Cardiac muscle cell (in vitro differentiated cells and primary cell): ENCODE data around the gene ATP5F1D. TPM values are rescaled to one million over a fixed set of nuclear protein-coding genes. Genes with fewer than 3 reads are reported as not detected.
A peak's percentile ranks its signal among the peaks of the same experiment; 100 is the strongest.

ENCODE experiments used
- DNase-seq, 2 donors: peaks; one replicate each; pipeline versions ENCODE4 v3.0.0 to v3.0.0-alpha.2; 2010 to 2017; ENCODE audit warnings: low read depth in 1 of 2, low spot score in 1 of 2
- H3K27ac ChIP-seq: fragments of 200-600 bp; sonication (generic); 2 replicates; pipeline ENCODE4 v1.5.1; 2016
- H3K27me3 ChIP-seq: fragments of 200-600 bp; sonication (generic); 2 replicates; pipeline ENCODE4 v1.6.0; 2016; ENCODE audit warnings: control low read depth
- H3K36me3 ChIP-seq: fragments of 200-600 bp; sonication (generic); 2 replicates; pipeline ENCODE4 v1.5.1; 2016; ENCODE audit warnings: control low read depth
- H3K4me1 ChIP-seq: fragments of 200-600 bp; sonication (generic); 2 replicates; pipeline ENCODE4 v1.8.1; 2017; ENCODE audit warnings: low read depth, mild to moderate bottlenecking, mixed run types
- H3K4me3 ChIP-seq: fragments of 200-600 bp; sonication (generic); 2 replicates; pipeline ENCODE4 v1.5.1; 2016; ENCODE audit warnings: mild to moderate bottlenecking
- H3K9me3 ChIP-seq: fragments of 200-600 bp; sonication (generic); 2 replicates; pipeline ENCODE4 v1.5.1; 2017; ENCODE audit warnings: low read depth, mild to moderate bottlenecking, control low read depth
- polyA plus RNA-seq: library from polyadenylated mRNA; unstranded; fragments of >200 nt; fragmentation: Nextera tagmentation; extraction: Ambion mirVana; gene quantifications from 2 replicates; pipeline ENCODE4 v1.2.1, GENCODE V29; 2016
- total RNA-seq: library from RNA; depleted of rRNA; stranded (reverse); fragments of >200 nt; gene quantifications from 2 replicates; pipeline ENCODE4 v1.2.3, GENCODE V29; 2016
- TF ChIP-seq, protein P1 (sequence below): IDR thresholded peaks from 2 replicates; pipeline ENCODE4 v1.5.1; 2012; ENCODE audit warnings: low read depth, mild to moderate bottlenecking, low read length

Gene ATP5F1D
- total and polyA plus RNA-seq, 2 experiments from 2014 or later: 188 to 638 TPM

DNA sequence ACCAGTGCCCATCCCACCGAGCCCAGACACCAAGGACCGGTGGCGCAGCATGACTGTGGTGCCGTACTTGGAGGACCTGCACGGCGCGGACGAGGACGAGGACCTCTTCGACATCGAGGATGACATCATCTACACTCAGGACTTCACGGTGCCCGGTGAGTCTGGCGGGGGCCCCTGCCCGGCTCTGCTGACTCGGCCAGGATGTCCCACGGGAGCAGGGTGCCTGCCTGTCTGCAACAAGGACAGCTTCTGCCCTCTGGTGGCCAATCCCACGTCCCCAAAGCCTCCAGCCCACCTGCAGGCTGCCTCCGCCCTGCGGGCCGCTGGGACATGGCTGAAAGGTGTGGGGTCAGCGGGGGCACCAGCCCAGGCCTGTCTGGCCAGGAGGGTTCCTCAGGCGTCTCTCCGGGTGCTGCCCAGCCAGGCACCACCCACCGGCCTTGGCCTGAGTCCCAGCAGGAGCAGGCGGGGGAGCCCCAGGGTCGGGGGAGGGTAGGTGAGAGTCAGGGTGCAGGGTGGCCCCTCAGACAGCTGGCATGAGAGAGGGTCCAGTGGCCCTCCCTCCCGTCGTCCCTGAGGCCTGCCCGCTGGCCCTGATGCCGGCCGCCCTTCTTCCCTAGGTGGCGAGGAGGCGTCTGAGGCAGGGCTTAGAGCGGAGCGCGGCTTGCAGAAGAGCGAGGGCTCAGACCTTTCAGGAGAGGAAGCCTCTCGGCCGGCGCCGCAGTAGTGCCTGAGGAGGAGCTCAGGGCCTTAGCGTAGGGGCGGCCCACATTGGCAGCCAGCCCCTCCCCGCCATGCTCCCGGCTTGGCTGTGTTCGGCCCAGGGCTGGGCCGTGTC, 18.3 kb upstream of the ATP5F1D start:
- H3K9me3 ChIP-seq: no peaks in the 10 kb centered on the region
- H3K4me3 ChIP-seq: no peak overlapping the region
- peak in 1 of 2 donors; percentile 49 for DNase-seq
- H3K27ac ChIP-seq: no peak overlapping the region
- H3K27me3 ChIP-seq: no peaks in the 10 kb centered on the region
- TF ChIP-seq, protein P1, sequence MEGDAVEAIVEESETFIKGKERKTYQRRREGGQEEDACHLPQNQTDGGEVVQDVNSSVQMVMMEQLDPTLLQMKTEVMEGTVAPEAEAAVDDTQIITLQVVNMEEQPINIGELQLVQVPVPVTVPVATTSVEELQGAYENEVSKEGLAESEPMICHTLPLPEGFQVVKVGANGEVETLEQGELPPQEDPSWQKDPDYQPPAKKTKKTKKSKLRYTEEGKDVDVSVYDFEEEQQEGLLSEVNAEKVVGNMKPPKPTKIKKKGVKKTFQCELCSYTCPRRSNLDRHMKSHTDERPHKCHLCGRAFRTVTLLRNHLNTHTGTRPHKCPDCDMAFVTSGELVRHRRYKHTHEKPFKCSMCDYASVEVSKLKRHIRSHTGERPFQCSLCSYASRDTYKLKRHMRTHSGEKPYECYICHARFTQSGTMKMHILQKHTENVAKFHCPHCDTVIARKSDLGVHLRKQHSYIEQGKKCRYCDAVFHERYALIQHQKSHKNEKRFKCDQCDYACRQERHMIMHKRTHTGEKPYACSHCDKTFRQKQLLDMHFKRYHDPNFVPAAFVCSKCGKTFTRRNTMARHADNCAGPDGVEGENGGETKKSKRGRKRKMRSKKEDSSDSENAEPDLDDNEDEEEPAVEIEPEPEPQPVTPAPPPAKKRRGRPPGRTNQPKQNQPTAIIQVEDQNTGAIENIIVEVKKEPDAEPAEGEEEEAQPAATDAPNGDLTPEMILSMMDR: peak; percentile 41
- no peaks in the 10 kb centered on the region for H3K4me1 ChIP-seq
- peaks cover 19% of the 10 kb centered on the region for H3K36me3 ChIP-seq

DNA sequence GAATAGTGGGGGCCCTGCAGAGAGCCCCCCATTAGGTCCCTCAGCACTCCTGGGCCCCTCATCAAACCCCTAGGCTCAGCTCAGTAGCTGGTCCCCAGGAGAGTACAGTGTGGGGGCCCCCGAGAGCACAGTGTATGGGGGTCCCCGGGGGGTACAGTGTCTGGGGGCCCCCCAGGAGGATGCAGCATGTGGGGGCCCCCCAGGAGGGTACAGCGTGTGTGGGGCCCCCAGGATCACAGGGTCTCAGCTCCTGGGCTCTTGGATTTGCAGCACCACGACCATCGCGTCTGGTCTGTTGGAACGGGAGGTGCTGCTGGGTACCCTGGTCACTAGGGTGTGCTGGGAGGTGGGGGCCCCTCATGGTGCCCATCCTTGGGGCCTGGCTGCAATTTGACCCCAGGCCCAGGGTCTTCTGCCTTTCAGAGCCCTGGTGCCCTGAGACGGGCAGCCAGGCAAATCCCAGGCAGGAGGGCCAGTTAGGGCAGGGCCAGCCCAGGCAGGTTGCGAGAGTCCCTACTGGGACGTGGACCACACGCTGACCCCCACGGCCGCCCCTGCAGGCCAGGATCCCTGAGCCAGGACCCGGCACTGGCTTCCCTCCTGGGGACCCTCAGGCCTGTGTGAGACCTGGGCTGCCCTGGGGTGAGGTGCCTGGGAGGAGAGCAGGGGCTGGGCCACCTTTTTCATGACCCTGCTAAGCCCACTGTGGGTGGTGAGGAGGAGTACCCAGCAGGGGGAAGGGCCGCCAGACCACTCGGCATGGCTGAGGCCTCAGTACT, 17.3 kb upstream of the ATP5F1D start:
- TF ChIP-seq, protein P1: no peak
- no peak for DNase-seq
- peaks cover 20% of the 10 kb centered on the region for H3K36me3 ChIP-seq

DNA sequence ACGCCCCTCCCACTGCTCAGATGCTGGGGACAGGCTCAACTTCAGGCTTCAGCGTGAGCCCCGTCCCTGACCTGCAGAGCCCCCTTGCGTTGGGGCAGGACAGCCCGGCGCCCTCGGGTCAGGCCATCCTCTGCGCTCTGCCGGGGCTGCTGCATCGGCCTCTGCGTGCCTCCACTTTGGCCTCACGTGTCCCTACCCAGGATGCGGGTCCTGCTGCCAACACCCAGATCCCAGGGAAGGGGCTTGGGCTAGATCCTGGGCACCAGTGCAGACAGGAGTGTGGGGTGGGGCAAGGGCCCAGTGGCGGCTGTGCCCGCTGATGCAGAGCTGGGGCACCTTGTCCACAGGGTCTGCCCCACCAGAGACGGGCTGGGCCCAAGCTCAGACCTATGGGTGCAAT, 16.7 kb upstream of the ATP5F1D start:
- H3K4me3 ChIP-seq: no peak overlapping the region
- no peaks in the 10 kb centered on the region for H3K9me3 ChIP-seq
- H3K36me3 ChIP-seq: peaks cover 20% of the 10 kb centered on the region
- TF ChIP-seq, protein P1: no peak
- H3K4me1 ChIP-seq: no peaks in the 10 kb centered on the region
- no peaks in the 10 kb centered on the region for H3K27me3 ChIP-seq
- no peak for DNase-seq
- H3K27ac ChIP-seq: no peak overlapping the region

More for the DNA sequence above, 17.3 kb upstream of the ATP5F1D start:
- Histone ChIP-seq H3K27ac (no peak overlapping the region), H3K4me1 (no peaks in the 10 kb centered on the region), H3K9me3 (no peaks in the 10 kb centered on the region), H3K27me3 (no peaks in the 10 kb centered on the region), H3K4me3 (no peak overlapping the region)

DNA sequence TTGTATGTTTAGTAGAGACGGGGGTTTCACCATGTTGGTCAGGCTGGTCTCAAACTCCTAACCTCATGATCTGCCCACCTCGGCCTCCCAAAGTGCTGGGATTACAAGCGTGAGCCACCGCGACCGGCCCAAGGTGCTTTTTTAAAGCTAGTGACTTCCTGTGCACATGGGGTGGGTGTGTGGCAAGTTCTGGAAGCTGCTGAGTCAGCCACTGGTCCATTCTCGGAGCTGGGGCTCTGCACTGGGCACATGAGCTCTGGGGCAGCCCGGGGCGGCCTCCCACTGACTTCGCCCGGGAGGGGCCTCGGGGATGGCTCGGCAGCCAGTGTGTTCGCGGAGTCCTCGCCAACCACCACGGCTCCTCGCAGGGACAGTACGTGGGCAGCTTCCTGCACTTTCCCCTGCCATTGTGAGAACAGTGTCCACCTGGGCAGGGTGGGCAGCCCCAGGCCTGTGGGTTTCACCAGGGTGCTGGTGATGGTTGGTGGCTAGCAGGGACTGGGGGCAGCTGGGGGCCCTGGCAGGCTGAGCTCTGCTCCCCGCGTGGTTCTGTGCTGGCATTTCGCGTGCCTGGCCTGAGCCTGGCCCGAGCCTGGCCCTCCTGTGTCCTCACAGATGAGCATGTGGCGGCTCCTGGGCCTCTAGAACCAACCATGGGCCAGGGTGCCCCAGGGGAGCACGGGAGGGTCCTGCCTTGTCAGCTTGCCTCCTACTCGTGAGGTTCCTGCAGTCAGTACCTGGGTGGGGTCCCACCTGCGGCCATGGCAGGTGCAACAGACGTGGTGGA, 15.9 kb upstream of the ATP5F1D start:
- Histone ChIP-seq H3K27me3 (no peaks in the 10 kb centered on the region), H3K9me3 (no peaks in the 10 kb centered on the region), H3K4me1 (peaks cover 6% of the 10 kb centered on the region), H3K4me3 (no peak overlapping the region), H3K27ac (no peak overlapping the region), H3K36me3 (peaks cover 20% of the 10 kb centered on the region)
- TF ChIP-seq, protein P1: no peak
- DNase-seq: no peak

DNA sequence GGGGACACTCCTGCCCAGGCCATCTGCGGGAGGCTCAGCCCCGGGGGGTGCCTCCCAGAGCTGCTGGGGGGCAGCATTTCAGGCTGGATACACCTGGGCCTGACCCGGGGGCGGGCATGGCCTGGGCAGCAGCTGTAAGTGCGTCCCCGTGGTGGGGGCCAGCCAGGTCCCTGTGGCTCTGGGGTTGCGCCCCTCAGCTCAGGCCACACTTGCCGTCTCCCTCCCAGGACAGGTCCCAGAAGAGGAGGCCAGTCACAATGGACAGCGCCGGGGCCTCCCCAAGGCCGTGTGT, 15.4 kb upstream of the ATP5F1D start:
- Histone ChIP-seq H3K4me3 (no peak overlapping the region), H3K27ac (no peak overlapping the region), H3K4me1 (peaks cover 11% of the 10 kb centered on the region), H3K9me3 (no peaks in the 10 kb centered on the region), H3K36me3 (peaks cover 18% of the 10 kb centered on the region), H3K27me3 (no peaks in the 10 kb centered on the region)
- TF ChIP-seq, protein P1: no peak
- no peak for DNase-seq
